BE2C (cell line): ENCODE data around the gene DISC1.
"Not testable (repeated sequence)": the region's sequence is repeated elsewhere in the genome, so short reads cannot be mapped to it uniquely, and the experiment has no call there.

Experiments
- DNase-seq: peaks from one replicate; pipeline ENCODE4 v3.0.0-alpha.2; 2020
- H3K27me3 ChIP-seq: fragments of 250-450 bp; sonication (Bioruptor Pico); 2 replicates; pipeline ENCODE4 v1.5.1; 2020; ENCODE audit warnings: mild to moderate bottlenecking
- H3K36me3 ChIP-seq: fragments of 250-450 bp; sonication (Bioruptor Pico); 2 replicates; pipeline ENCODE4 v1.5.1; 2020; ENCODE audit warnings: mild to moderate bottlenecking
- H3K4me1 ChIP-seq: fragments of 250-450 bp; sonication (Bioruptor Pico); 2 replicates; pipeline ENCODE4 v1.5.1; 2020
- H3K4me3 ChIP-seq: 2 replicates; pipeline ENCODE4 v1.5.1; 2011; ENCODE audit warnings: low read depth, low read length
- H3K9me3 ChIP-seq: fragments of 250-450 bp; sonication (Bioruptor Pico); 2 replicates; pipeline ENCODE4 v1.5.1; 2020
- TF ChIP-seq, protein P1 (sequence below): IDR thresholded peaks from 2 replicates; pipeline ENCODE4 v1.5.1; 2012; ENCODE audit warnings: mild to moderate bottlenecking, low read depth, low read length

DISC1 gene

DNA sequence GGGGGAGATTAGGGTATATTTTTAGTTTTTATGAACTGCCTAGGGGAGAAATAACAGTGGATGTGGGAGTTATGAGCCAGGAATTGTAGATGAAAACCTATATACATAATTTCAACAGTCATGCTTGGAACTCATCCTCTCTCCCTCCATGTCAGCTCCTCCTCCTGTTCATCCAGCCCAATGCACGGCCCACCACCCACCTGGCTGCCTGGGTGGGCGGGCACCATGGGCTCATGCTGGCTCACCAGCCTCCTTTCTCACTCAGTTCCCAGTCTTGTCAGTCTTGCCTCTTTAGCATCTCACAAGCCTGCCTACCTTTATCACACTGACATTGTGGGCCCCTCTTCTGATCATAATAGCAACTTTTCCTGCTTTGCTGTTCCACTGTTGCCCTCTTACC, 336.0 kb downstream of the DISC1 start:
- Histone ChIP-seq H3K4me1 (no peaks in the 10 kb centered on the region), H3K27me3 (no peaks in the 10 kb centered on the region), H3K9me3 (no peaks in the 10 kb centered on the region), H3K36me3 (no peaks in the 10 kb centered on the region), H3K4me3 (no peak overlapping the region)
- TF ChIP-seq, protein P1, sequence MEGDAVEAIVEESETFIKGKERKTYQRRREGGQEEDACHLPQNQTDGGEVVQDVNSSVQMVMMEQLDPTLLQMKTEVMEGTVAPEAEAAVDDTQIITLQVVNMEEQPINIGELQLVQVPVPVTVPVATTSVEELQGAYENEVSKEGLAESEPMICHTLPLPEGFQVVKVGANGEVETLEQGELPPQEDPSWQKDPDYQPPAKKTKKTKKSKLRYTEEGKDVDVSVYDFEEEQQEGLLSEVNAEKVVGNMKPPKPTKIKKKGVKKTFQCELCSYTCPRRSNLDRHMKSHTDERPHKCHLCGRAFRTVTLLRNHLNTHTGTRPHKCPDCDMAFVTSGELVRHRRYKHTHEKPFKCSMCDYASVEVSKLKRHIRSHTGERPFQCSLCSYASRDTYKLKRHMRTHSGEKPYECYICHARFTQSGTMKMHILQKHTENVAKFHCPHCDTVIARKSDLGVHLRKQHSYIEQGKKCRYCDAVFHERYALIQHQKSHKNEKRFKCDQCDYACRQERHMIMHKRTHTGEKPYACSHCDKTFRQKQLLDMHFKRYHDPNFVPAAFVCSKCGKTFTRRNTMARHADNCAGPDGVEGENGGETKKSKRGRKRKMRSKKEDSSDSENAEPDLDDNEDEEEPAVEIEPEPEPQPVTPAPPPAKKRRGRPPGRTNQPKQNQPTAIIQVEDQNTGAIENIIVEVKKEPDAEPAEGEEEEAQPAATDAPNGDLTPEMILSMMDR = no peak
- DNase-seq = no peak

DNA sequence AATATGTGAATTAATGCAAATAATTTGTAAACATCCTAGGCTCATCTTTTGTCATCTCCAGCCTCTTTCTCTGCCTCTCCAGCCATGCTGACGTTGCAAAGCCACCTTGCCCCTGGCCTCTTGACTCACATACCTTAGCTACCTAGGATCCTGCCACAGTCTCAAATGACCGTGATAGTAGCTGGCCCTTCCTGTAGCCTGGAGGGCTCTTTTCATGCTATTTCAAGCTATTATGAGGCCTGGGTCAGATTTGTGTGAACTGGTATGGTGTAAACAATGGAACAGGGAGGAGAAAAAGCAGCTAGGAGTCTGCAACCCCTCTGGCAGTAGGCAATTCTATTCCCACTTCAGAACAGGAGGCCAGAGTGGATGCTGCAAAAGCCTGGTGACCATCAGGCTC, 337.7 kb downstream of the DISC1 start:
- no peaks in the 10 kb centered on the region for H3K9me3 ChIP-seq
- no peaks in the 10 kb centered on the region for H3K27me3 ChIP-seq
- TF ChIP-seq, protein P1 = no peak
- no peaks in the 10 kb centered on the region for H3K36me3 ChIP-seq
- H3K4me3 ChIP-seq = no peak overlapping the region
- H3K4me1 ChIP-seq = no peaks in the 10 kb centered on the region
- DNase-seq = no peak

DNA sequence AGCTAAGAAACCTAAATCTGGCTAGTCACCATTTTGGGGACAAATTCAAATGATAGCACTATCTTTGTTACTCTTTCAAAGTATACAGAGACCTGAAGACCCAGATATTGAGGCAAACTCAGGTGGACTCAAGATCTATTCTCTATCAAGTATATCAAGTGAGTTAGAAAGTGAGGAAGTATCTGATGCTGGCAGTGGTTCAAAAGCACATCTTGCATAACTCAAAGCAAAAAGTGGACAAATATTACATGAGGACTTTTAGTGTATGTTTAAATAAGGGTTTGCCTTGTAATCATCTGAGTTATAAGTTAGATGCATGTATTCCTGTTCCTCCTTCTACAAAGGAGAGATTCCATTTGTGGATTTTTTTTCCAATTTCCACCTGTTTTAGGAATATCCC, 338.4 kb downstream of the DISC1 start:
- Histone ChIP-seq H3K27me3 (no peaks in the 10 kb centered on the region), H3K36me3 (no peaks in the 10 kb centered on the region), H3K4me3 (no peak overlapping the region), H3K9me3 (no peaks in the 10 kb centered on the region), H3K4me1 (no peaks in the 10 kb centered on the region)
- TF ChIP-seq, protein P1 = no peak
- no peak for DNase-seq

DNA sequence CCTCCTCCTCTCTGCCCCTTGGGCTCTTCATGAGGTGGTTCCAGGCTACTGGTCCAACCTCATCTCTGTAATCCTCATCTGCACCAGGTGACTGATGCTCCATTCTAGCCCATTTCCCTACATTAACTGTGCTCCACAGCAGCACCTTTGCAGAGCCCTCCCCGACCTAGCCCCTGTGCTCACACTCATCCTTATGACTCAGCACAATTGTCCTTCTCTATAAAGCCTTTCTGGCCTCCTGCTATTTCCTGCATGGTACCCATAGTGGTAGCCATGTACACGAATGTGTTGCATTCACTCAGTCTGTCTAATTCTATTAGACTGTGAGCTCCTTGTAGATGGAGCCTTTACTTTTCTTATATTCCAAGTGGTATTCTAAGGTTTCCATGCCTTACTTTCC, 339.0 kb downstream of the DISC1 start:
- Histone ChIP-seq H3K27me3 (no peaks in the 10 kb centered on the region), H3K4me1 (no peaks in the 10 kb centered on the region), H3K9me3 (no peaks in the 10 kb centered on the region), H3K36me3 (no peaks in the 10 kb centered on the region), H3K4me3 (no peak overlapping the region)
- no peak for DNase-seq
- TF ChIP-seq, protein P1 = no peak

DNA sequence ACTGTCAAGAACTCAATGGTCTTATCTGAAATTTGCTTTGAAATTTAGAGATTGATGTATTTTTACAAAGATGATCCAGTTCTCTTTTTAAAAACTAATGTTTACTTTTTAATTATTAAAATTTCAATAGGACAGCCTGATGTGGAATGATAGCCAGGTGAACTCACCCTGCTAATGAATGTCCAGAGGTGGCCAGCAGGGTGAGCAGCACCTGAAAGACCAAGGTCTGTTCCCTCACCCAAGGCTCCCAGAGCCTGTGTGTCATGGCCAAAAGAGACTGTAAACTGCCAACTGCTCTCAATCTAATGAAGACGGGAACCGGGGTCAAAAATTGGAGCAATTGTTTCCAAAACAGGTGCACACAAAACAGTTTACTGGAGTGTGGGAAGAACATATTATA, 340.4 kb downstream of the DISC1 start:
- H3K4me1 ChIP-seq = peaks cover 5% of the 10 kb centered on the region
- TF ChIP-seq, protein P1 = peak; percentile 20; the same call in 1 of the 2 replicates
- no peaks in the 10 kb centered on the region for H3K27me3 ChIP-seq
- no peak for DNase-seq
- H3K9me3 ChIP-seq = no peaks in the 10 kb centered on the region
- no peak overlapping the region for H3K4me3 ChIP-seq
- H3K36me3 ChIP-seq = no peaks in the 10 kb centered on the region

DNA sequence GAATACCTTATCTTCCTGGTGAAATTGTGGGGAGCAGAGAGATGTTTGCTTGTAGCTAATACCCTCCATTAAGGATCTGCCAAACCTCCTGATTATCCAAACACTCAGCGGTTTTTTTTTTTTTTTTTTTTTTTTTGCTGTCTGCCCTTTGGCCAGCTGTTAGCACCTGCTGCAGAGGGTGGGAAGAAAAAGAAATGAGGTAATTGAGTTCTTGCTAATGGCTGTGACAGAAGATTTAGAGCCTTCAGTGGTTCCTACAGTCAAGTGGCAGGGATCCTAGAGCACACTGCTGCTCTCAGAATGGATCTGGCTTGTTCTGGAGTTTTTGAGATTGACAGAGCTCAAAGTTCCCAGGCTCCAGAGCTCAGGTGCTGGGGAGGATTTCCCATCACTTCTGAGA, 342.5 kb downstream of the DISC1 start:
- Histone ChIP-seq H3K9me3 (no peaks in the 10 kb centered on the region), H3K27me3 (no peaks in the 10 kb centered on the region), H3K36me3 (no peaks in the 10 kb centered on the region), H3K4me1 (peaks cover 7% of the 10 kb centered on the region), H3K4me3 (no peak overlapping the region)
- TF ChIP-seq, protein P1 = no peak
- no peak for DNase-seq

DNA sequence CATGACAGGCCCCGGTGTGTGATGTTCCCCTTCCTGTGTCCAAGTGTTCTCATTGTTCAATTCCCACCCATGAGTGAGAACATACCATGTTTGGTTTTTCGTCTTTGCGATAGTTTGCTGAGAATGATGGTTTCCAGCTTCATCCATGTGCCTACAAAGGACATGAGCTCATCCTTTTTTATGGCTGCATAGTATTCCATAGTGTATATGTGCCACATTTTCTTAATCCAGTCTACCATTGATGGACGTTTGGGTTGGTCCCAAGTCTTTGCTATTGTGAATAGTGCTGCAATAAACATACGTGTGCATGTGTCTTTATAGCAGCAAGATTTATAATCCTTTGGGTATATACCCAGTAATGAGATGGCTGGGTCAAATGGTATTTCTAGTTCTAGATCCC, 343.2 kb downstream of the DISC1 start:
- H3K9me3 ChIP-seq, H3K27me3 ChIP-seq, H3K4me3 ChIP-seq, H3K36me3 ChIP-seq, H3K4me1 ChIP-seq, DNase-seq: not testable (repeated sequence)
